EH (cell line): ENCODE results near the gene RRP36.
"Not testable (repeated sequence)": the region's sequence is repeated elsewhere in the genome, so short reads cannot be mapped to it uniquely, and the experiment has no call there.

Experiments
- DNase-seq: peaks from one replicate; pipeline ENCODE4 v3.0.0-alpha.2; 2015; ENCODE audit warnings: low read depth

RRP36 gene, protein sequence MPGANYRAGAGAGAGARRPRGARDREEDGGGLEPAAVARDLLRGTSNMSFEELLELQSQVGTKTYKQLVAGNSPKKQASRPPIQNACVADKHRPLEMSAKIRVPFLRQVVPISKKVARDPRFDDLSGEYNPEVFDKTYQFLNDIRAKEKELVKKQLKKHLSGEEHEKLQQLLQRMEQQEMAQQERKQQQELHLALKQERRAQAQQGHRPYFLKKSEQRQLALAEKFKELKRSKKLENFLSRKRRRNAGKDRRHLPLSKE

DNA sequence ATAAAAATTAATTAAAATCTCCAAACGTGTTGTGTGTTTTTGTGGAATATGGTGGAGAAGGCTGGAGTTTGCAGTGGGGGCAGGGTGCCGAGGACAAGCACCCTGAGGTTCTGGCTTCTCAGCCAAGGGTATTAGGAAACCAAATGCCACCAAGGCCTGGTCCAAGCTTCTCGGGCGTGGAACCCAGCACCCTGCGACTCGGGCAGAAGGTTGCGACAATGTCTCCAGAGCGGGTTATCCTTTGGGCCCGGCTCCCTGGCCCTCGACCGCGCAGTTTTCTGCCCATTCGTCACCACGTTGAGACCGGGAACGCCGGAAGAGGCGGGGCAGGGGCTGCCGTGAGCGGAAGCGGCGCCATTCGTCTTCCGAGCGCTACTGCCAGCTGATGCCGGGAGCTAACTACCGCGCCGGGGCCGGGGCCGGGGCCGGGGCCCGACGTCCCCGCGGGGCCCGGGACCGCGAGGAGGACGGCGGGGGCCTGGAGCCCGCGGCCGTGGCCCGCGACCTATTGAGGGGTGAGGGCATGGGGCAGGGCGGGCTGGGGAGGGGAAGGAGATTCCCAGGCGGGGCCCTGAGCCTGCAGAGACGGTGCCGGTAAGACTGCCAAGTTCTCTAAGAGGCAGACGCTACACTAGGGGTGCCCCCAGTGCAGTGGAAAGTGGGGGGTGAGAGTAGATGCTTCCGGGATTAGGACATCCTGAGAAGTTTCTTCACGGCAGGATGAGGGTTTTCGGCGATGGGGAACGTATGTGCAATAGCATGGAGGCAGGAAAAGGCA, at the start of gene RRP36:
TSS of gene RRP36 (plus strand) at position 354 of the 778 bp plus-strand sequence. CDS start at position 386, 32 bp downstream.
- peak; percentile 77 for DNase-seq

DNA sequence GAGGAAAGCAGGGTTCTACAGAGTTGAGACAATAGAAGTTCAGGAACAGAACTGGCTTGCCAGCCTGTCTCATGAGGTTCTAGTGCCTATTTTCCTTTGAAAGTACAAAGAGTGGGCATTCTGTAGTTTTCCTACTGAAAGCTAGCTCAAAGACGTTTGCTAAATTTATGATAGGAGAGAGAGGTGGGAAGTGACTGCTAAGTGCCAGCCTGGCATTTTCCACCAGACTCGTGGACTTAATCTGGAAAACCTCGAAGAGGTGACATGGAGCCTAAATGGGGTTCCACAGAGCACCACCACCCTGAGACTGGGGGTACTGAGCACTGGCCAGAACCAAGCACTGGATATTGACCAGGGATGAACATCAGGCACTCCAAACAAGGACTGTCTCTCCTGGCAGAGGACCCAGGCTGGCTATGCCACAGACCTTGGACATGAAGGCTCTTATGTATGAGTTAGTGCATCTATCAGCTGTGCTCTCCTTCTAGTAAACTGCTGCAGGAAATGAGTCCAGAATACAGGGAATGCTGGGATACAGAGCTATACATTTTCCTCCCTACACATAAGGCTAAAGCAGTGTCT, 49.6 kb upstream of the RRP36 start:
- DNase-seq: no peak

DNA sequence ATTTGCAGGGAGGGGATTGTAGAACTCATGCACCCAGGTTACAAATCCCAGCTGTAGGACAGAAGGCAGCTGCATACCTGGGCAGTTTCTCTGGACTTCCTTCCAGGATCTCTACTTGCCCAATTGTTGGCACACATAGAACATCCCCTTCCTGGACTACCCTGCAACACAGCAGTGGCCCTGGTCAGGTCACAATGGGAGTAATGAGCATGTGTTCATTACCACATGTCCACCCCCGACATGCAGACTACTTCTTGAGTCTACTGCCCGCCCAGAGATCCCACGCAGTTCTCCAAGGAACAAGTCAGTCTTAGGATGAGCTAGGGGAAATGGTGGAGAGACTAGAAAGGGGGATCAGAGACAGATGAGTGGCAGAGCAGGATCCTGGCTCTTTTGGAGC, 47.5 kb upstream of the RRP36 start:
- no peak for DNase-seq

DNA sequence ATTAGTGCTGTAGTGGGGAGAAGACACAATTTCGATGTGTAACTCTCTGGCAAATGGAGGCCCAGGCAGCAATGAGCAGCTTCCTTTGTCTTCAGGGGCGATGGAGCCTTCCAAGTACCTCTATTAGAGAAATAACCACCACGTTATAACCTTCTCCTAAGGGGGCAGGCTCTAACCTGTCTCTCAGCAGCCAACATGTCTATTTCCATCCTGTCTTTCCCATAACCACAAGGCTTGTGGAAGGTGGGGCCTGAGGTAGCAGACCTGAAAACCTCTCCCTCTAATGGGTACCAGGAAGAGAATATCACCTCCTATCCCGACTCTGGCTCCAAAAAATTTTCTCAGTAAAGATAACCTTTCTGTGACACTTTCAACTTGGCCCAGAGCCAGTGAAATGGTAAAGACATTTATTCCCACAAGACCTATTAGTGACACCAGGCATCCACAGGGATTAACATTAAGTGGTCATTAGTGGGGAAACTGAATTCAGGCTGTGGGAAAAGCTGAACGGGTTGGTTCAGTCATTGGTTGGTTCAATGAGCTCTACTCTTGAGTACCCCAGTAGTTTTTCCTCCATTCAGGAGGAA, 46.4 kb upstream of the RRP36 start:
- no peak for DNase-seq

DNA sequence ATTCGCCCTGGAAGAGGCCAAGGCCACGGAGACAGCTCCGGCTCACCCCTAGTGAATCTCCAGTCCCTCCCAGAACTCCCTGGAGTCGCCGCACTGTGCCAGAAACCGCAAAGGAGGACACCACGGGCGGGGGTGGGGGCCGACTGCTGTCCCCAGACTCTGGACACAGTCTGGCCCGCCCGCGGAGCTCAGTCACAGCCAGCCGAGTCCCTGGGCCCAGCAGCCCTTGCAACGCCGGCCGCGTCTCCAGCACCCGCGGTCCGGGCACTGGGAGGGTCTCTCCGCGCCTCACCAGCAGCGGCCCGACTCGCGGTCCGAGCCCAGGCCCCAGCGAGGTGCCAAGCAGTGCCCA, 43.0 kb upstream of the RRP36 start:
- peak; percentile 61 for DNase-seq

DNA sequence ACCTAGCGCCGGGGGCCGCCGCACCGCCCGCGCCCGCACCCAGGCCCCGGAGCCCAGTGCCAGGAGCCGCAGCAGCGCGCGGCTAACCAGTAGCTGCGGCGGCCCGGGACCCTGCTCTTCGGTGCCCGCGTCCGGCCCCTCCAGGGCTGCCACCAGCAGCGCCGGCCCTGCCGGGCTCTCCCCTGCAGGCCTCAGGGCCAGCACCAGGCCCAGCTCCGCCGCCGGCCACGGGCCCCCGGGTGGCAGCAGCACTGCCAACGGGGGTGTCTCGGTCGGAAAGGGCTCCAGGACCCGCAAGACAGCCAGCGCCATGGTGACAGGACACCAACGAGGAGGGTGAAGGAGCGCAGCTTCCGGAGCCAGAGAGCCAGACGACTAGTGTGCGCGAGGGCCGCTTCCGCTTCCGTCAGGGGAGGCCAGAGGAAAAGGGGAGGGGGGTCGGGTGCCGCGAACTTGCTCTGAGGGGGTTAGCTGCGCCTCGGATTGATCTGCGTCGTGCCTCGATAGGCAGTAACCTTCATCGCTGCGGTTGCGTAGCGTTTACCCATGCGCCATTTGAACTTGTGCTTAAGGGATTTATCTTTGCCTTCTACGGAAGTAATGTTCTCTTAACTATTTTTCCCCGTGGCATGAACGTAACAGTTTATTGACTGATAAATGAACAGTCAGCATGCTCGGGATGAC, 42.4 kb upstream of the RRP36 start, which contains the start of gene PEX6:
TSS of gene PEX6 (minus strand) at position 343 of the 684 bp plus-strand sequence. CDS start at position 312, 31 bp downstream.
- peak; percentile 80 for DNase-seq

DNA sequence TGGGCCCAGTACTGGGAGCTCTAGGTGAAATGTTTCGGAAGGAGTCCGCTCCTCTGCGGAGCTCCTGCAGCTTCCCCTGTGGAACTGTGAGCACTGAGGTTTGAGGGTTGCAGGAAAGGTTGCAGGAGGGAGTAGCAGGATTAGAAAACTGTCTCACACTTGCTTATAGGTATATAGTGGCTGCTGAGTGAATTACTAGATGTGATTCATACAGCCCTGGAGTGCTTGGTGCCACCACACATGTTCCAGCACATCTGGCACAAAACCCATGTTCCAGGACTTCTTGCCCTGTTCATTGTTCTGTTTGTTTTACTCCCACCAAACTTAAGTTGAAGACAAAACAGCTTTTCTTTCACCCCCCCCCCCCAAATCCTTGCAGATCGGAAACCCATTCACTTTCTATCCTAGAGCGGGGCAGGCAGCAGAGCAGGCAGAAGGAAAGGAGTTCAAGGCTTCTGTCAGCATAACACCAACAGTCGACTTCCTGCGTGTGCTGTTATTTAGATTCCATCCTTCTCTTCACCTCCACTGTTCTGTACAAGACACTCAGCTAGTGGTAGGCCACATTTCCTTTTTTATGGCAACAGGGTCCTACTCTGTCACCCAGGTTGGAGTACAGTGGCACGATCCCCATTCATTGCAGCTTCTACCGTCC, 41.8 kb upstream of the RRP36 start:
- DNase-seq: no peak

DNA sequence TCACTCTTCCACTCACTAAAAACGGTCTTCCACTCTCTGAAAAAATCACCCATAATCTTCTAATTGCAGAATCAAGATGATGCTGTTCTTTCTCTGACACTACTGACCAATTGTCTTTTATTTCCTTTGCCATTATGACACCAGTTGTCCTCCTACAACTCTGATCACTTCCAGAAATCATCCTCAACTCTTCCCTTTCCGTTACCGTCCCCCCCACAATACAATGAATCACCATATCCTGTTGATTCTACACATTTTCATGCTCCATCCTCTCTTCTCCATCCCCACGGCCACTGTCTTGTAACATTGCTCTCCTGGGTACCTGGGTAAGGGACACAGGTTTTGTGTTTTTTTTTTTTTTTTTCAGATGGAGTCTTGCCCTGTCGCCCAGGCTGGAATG, 39.6 kb upstream of the RRP36 start:
- DNase-seq: peak; percentile 37

DNA sequence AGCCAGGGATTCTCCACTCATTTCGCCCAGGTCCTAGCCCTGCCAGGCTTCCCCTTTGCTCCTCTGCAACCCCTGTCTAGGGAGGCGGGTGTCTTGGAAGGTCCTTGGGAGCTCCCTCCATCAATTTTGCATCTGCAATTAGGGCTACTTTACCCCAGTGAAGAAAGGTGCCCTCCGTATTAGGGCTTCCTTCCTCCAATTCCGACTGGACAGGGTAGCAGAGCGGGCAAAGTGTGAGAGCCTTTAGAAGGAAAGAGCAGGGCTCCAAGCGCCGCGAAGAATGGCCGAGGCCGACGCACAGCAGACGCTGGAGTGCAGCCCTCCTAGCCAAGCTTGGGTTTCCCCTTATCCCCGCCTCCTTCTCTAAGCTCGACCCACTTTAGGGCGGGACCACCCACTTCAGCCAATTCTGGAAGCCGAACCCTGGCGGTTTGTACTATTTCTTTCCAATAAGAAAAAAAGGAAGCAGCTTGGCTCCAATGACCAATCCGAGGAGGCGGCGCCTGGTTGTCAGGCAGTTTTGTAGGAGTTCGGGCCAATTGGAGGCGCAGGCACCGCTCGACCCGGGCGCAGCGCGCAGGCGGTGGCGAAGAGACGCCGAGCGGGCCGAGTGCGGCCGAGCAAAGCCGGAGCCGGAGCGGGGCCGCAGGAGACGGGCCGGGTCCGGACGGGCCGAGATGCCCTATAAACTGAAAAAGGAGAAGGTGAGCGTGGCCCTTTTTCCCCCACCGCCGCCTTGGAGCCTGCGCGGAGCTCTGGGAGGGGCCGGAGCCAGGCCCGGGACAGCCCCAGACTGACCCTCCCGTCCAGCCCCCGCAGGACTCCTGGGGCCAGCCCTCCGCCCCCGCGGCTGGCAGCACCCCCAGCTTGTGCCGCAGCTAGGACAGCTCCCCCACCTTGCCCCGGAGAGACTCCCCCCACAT, 37.2 kb upstream of the RRP36 start, which contains the start of gene PPP2R5D:
TSS of gene PPP2R5D (plus strand) at position 570 of the 923 bp plus-strand sequence. CDS start at position 678, 108 bp downstream.
- peak; percentile 99 for DNase-seq

DNA sequence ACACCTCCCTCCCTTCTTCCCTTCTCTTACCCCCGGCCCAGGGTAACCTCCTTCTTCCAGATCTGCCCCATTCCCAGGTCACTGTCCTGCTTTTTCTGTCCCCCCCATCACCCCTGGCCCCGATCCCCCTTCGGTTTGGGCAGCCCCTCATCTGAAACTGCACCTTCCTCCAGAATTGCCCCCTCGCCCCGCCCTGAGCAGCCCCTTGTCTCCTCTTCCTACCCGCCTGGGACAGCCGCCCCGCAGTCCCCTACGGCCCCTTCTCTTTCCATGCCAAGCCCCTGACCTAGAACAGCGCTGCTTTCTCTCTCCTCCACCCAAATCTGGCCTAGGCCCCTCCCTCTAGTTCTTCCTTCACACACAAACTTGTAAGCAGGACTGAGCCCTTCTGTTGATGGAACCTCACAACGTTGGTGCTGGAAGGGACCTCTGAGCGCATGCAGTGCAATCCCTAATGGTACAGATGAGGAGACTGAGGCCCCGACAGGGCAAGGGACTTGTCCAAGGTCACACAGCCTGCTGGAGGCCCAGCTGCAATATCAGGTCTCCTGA, 36.4 kb upstream of the RRP36 start:
- peak; percentile 30 for DNase-seq

DNA sequence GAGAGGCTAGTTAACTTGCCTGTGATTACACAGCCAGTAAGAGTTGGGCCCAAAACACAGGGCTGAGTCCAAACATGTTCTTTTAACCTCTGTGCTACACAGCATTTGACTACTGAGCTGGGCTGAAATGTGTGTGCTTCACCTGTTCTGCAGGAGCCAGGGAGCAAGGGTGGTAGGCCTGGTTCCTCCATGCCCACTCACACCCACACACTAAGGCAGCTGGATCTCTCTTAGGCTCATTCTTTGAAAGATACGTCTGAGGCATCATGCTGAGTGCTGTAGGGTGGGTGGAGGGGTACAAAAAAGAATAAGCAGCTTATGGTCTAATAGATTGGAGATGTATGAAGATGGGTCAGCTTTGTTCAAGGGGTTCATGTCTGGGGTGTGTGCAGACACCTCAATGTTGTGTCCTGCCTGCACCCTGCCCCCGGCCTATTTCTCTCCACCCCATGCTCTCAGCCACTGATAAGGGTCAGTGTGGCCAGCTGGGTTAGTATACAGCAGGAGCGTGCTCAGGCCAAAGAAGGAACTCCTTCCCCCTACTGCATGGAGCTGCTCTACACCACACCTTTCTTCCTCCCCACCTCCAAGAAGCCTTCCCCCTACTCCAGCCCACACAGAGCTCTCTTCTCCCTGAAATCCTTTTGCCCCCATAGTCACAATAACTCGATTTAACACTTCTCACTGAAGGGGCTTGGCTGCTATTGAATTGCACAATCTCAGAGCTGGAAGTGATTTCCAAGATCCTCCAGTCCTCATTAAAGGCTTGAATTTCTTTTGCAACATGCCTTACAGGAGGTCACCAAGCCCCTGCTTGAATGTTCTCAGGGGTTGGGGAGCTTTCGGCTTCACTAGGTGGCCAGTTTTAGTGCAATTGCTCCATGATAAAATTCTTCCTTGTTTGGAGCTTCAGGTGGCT, 33.6 kb upstream of the RRP36 start:
- no peak for DNase-seq

DNA sequence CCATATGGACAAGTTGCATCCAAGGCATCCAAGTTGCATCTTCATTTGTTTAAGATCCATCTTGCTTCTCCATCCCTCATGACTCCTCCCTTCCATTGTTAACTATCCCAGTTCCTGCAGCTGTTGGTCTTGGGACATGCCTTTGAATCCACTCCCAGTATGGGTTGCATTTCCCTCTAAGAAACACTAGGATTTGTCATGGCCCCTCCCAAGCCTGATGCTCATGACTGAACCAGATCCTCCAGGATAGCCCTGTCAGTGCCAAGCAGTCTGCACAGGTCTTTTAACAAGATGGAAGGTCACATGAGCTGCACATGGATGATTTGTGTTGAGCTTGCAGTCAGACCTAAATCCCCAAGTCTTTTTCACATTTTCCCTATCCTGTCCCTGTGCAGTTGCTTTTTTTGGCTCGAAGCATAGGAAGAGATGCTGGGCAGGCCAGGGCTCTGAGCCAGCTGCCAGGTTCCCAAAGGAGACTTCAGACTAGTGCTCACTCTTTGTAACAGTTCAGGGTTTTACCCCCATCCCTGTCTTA, 32.9 kb upstream of the RRP36 start:
- DNase-seq: peak; percentile 34

DNA sequence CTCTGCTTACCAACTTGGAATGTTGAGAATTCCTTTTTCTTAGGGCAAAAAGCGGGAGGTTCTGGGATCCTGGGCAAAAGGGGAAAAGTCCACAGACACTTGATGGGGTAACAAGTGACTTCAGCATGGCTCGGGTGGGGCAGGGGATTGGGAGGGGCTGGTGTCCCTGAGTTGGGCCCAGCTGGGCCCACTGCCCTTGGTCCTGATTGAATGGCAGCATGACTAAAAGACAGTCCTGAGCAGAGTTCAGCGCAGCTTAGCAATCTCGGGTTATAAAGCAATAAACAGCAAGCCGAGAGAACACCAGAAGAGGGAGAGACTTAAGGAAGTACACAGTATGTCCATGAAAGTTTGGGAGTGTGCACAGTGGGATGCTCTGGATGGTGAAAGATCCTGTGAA, 31.5 kb upstream of the RRP36 start:
- no peak for DNase-seq

DNA sequence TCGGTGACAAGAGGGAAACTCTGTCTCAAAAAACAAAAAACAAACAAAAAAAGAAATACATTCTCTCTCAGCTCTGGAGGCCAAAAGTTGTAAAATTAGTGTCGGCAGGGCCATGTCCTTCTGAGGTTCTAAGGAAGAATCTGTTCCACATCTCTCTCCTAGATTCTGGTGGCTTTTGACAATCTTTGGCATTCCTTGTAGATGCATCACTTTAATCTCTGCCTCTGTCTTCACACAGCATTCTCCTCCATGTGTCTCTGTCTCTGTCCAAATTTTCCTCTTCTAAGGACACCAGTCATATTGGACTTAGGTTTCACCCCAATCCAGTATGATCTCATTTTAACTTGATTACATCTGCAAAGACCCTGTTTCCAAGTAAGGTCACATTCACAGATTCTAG, 28.0 kb upstream of the RRP36 start:
- peak; percentile 68 for DNase-seq

DNA sequence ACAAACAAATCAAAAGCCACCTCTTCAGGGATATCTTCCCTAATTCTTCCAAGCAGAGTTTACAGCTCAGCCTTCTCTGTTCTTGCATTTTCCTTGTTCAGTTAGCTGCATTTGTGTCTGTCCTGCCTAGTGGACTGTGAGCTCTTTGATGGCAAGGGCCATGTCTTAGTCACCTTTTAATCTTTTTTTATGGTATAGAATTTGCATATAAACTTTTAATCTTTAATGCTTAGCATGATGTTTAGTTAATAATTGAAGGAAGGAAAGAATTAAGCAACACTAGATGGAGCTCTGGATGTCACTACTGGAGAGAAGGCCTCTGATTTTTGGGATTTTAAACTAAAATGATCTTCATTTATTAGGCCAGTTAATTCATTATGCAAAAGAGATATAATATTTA, 24.9 kb upstream of the RRP36 start:
- DNase-seq: no peak

DNA sequence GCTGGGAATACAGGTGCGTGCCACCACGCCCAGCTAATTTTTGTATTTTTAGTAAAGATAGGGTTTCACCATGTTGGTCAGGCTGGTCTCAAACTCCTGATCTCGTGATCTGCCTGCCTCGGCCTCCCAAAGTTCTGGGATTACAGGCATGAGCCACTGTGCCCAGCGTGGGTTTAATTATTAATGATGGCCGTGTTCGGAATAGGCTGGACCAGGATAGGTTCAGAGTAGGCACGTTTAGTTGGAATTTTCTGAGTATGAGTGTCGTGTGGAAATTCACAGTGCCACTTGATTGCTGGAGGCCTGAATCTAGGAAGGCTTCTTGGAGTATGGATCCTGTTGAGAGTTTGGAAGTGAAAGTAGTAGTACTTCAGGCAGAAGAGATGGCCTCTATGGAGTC, 23.2 kb upstream of the RRP36 start:
- not testable (repeated sequence) for DNase-seq

DNA sequence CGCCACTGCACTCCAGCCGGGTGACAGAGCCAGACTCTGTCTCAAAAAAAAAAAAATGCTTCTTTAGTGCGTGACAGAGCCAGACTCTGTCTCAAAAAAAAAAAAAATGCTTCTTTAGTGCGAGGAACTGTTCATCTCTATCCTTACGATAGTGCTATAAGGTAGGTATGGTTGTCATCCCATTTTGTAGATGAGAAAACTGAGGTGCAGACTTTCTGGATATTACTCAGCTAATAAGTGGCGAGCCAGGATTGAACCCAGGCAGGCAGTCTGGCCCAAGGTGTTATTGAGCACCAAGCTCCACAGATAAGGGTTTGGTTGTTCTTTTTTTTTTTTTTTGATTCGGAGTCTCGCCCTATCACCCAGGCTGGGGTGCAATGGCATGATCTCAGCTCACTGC, 19.6 kb upstream of the RRP36 start:
- DNase-seq: no peak

DNA sequence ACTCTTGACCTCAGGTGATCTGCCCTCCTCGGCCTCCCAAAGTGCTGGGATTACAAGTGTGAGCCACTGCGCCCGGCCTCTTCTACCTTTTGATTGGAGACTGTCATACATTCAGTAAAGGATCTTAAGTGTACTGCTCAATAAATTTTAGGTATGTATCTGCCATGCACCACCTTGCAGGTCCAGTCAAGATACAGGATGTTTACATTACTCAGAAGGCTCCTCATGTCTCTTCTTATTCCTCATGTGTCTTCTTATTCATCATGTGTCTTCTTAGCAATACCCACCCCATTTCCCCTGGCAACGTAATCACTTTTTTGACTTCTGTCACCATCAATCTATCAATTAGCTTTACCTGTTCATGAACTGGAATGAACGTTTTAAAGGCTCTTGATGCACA, 15.6 kb upstream of the RRP36 start:
- no peak for DNase-seq

DNA sequence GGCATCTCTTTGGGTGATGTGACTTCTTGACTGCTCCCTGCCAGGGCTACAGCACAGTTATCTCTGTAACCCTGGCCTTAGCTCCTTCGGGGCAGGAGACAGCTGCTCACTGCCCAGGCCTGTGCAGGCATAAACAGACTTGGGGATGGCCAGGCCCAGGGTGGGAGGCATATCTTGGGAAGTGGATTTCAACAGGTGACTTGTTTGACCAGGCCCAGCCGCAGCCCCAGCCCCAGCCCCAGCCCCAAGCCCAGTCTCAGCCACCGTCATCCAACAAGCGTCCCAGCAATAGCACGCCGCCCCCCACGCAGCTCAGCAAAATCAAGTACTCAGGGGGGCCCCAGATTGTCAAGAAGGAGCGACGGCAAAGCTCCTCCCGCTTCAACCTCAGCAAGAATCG, 15.2 kb upstream of the RRP36 start:
- no peak for DNase-seq
